Fibroblast of pulmonary artery (primary cell): ENCODE results near the gene NAT14.
"Not testable (repeated sequence)": the region's sequence is repeated elsewhere in the genome, so short reads cannot be mapped to it uniquely, and the experiment has no call there.

Source experiments
- DNase-seq: peaks from one replicate; pipeline ENCODE4 v3.0.0-alpha.2; 2010; ENCODE audit warnings: low read depth
- H3K4me3 ChIP-seq: replicated peaks from 2 replicates; pipeline ENCODE4 v1.5.1; 2011; ENCODE audit warnings: low read depth, mild to moderate bottlenecking, control low read depth, low read length, moderate library complexity
- CTCF ChIP-seq: IDR thresholded peaks from 2 replicates; pipeline ENCODE4 v1.5.1; 2011; ENCODE audit warnings: mild to moderate bottlenecking, control low read depth, low read length, inconsistent platforms; ENCODE audit errors: missing control alignments

Gene NAT14

GRCh38 chr19:55526216-55527196 is 41.5 kb downstream of the NAT14 start:
- DNase-seq = peak; percentile 83
- H3K4me3 ChIP-seq = no peak overlapping the region
- TF ChIP-seq CTCF = no peak

- TF ChIP-seq CTCF = no peak
- no peak overlapping the region for H3K4me3 ChIP-seq
- DNase-seq = no peak
These were observed 42.4 kb downstream of the NAT14 start for GRCh38 chr19:55527197-55528029.

GRCh38 chr19:55528030-55528803 is 43.2 kb downstream of the NAT14 start:
- no peak for DNase-seq

GRCh38 chr19:55529636-55530234 is 44.7 kb downstream of the NAT14 start:
- TF ChIP-seq CTCF = no peak
- H3K4me3 ChIP-seq = no peak overlapping the region
- no peak for DNase-seq

More at GRCh38 chr19:55528030-55528803, 43.2 kb downstream of the NAT14 start:
- TF ChIP-seq CTCF = no peak
- no peak overlapping the region for H3K4me3 ChIP-seq

- TF ChIP-seq CTCF = no peak
- no peak for DNase-seq
- no peak overlapping the region for H3K4me3 ChIP-seq
These were observed 46.0 kb downstream of the NAT14 start for GRCh38 chr19:55530996-55531395.

GRCh38 chr19:55534280-55534679 is 49.3 kb downstream of the NAT14 start:
- DNase-seq, H3K4me3 ChIP-seq: not testable (repeated sequence)
